Fibroblast of villous mesenchyme (primary cell): ENCODE measurements around the gene RARRES2. TPM values are rescaled to one million over a fixed set of nuclear protein-coding genes. Genes with fewer than 3 reads are reported as not detected.
A peak's percentile ranks its signal among the peaks of the same experiment; 100 is the strongest.
"Not testable (repeated sequence)": the region's sequence is repeated elsewhere in the genome, so short reads cannot be mapped to it uniquely, and the experiment has no call there.

ENCODE experiments used
- DNase-seq: peaks from one replicate; pipeline ENCODE4 v3.0.0-alpha.2; 2010; ENCODE audit warnings: low read depth
- H3K4me3 ChIP-seq: 2 replicates; pipeline ENCODE4 v1.5.1; 2011; ENCODE audit warnings: low read depth, mild to moderate bottlenecking, low read length
- total RNA-seq: library from RNA; depleted of rRNA; stranded (reverse); fragments of >200 nt; gene quantifications from 2 replicates; pipeline ENCODE4 v1.2.3, GENCODE V29; 2012
- TF ChIP-seq, protein P1 (sequence below): IDR thresholded peaks from 2 replicates; pipeline ENCODE4 v1.5.1; 2012; ENCODE audit warnings: low read depth, mild to moderate bottlenecking, low read length; ENCODE audit not compliant: insufficient read depth

The RARRES2 gene
- 139 and 185 TPM in 2 replicates for total RNA-seq

DNA sequence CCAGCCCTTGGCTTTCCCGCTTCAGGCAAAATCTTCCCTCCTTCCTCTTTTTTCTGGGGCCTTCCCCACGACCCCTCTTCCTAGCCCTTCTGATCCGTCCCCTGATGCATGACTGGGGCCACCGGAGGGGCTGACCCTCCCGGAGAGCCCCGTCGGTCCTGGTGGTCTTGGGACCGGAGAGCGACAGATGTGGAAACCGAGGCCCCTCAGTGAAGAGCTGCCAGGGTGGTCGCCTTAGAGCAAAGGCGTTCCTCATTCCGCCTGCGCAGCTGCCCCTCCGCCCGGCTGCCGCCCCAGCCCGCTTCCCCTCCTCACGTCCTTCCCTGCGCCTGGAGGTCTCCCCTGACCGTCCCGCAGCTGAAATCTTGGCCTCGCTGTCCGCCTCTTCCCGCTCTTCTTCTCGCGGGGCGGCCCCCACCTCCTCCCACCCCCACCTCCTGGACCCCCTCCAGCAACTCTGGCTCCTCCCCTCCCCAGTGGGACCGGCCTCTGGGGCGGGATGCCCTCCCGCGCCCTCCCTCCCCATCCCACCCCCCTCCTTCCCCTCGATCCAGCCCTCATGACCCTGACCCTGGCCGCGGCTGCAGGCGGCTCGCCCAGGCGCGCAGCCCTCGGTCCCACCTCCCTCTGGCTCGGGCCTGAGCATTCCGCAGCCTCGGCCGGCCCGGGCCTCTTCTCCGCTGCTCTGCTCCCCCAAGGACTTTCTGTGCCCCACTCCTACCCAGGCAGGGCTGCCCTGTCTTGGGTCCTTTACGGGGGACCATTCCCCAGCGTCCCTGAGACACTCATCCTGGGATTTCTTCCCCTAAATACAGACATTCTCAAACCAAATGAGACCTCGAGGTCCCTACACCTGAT, at the start of gene RARRES2:
Gene RARRES2, minus strand, starts transcription at position 367 of the 858 bp plus-strand sequence. CDS start 1,020 bp downstream, outside the sequence.
- H3K4me3 ChIP-seq, result peak within 1 kb of the TSS; percentile 57
- peak; percentile 59 for DNase-seq
- TF ChIP-seq, protein P1, sequence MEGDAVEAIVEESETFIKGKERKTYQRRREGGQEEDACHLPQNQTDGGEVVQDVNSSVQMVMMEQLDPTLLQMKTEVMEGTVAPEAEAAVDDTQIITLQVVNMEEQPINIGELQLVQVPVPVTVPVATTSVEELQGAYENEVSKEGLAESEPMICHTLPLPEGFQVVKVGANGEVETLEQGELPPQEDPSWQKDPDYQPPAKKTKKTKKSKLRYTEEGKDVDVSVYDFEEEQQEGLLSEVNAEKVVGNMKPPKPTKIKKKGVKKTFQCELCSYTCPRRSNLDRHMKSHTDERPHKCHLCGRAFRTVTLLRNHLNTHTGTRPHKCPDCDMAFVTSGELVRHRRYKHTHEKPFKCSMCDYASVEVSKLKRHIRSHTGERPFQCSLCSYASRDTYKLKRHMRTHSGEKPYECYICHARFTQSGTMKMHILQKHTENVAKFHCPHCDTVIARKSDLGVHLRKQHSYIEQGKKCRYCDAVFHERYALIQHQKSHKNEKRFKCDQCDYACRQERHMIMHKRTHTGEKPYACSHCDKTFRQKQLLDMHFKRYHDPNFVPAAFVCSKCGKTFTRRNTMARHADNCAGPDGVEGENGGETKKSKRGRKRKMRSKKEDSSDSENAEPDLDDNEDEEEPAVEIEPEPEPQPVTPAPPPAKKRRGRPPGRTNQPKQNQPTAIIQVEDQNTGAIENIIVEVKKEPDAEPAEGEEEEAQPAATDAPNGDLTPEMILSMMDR, result no peak

DNA sequence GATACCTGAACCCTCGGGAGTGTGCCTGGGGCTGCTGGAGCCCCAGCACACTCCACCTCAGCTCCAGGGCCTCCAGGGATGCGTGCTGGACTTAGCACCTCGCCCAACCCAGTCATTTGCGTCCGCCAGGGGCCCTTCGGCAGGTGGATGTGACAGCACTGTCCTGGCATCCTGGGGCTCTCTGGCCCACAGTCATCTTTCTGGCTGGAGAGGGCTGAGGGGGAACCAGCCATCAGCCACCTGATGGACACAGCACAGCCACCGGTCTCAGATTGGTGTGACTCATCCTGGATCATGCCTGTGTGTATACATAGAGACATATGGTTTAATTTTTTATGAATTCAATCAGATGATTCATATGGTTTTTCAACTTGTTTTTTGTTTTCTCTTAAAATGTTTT, 48.8 kb upstream of the RARRES2 start:
- DNase-seq, result no peak
- TF ChIP-seq, protein P1, result no peak
- H3K4me3 ChIP-seq, result no peak overlapping the region

DNA sequence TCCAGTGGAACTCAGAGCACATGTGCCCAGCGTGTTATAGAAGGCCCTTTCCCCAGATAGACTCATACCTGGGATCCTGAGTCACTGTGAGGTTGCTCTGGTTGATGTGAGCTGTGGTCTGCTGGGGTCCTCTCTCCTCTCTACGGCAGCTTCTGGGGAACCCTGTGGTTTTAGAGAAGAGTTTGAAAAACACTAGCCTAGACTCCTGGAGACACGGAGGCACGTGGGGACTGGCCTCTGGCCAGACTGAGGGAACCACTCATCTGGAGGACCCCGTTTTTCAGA, 48.0 kb upstream of the RARRES2 start:
- DNase-seq, result no peak
- H3K4me3 ChIP-seq, result no peak overlapping the region
- TF ChIP-seq, protein P1, result no peak

DNA sequence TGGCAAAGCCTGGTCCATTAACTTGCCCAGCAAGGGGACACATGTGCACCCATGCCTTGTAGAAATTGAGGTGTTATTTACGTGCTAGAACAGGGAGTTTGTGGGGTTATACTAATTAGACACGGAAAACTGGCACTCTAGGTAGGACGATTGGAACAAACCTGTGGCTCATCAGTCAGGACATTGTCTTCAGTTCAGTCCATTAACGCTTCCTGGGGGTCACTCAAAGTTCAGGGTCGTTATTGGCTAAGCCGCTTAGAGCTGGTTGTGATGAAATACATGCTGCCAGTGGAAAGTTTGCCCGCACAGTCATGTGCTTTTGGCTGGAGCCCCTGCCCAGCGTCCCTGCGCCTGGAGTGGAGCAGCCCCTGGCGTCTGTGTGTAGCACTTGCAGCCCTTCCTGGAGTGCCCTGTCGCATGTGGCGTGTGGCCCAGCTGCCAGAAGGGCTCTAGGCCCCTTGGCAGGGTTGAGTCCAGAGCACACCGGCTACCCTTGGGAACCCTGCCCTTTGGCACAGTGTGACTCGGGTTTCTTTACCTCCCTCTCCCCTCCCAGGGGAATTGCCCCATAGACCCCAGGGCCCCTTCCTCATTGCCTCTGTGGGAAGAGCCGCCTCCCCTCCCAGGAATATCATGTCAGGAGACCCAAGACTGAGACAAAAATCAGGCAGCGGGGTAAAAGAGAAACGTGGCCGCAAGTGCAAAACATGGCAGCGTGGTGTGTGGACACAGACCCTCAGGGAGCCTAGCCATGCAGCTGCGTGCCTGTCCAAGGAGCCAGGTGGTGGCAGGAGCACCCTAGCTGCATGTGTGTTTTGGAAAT, 47.5 kb upstream of the RARRES2 start:
- no peak overlapping the region for H3K4me3 ChIP-seq
- peak; percentile 93 for DNase-seq
- TF ChIP-seq, protein P1, result peak; percentile 87

DNA sequence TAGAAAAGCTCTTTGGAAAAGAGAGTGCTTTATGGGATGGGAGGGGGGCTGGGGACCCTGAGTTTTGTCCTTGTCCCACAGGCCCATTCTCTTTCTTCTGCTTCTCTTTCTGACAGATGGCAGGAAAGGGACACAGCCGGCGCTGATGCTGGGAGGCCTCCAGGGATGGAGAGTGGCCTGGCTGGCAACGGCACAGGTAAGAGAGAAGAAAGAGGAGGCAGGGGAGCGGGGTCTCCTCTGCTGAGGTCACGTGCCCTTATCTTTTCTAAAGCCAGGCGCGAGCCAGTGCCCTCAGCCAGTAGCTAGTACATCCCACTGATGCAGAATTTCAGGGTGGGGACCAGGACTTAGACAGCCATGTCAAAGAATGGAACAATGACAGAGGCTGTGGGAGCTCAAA, 46.9 kb upstream of the RARRES2 start:
- TF ChIP-seq, protein P1, result no peak
- DNase-seq, result no peak
- no peak overlapping the region for H3K4me3 ChIP-seq

DNA sequence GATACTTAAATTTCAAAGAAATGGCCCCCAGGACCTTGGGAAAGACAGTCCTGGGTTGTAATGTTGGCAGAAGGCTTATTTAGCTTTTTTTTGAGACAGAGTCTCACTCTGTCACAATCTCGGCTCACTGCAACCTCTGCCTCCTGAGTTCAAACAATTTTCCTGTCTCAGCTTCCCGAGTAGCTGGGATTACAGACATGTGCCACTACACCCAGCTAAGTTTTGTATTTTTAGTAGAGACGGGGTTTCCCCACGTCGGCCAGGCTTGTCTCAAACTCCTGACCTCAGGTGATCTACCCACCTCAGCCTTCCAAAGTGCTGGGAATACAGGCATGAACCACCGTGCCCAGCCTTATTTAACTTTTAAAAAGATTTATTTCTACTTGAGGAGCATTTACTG, 44.5 kb upstream of the RARRES2 start:
- not testable (repeated sequence) for H3K4me3 ChIP-seq, DNase-seq

DNA sequence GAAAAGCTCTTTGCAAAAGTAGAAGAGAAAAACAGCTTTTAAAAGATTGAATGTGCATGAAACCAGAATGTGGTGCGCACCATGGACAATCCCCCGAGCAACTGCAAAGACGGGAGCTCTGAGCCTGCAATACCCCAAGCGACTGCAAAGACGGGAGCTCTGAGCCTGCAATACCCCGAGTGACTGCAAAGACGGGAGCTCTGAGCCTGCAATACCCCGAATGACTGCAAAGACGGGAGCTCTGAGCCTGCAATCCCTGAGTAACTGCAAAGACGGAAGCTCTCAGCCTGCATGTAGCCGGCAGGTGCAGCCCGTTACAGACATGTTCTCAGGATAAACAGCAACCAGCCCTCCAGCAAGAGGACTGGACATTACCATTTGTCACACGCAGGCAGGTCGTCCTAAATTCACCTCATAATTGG, 43.9 kb upstream of the RARRES2 start:
- H3K4me3 ChIP-seq, result no peak overlapping the region
- no peak for DNase-seq
- TF ChIP-seq, protein P1, result no peak
